Vagina (tissue), 2 donors: Measurements from ENCODE around the gene ZNF521.

Experiments
- CTCF ChIP-seq, 3 experiments: fragments of 450-650 bp in 2 of 3; fragments of 200-600 bp in 1 of 3; sonication (generic) in 1 of 3; IDR thresholded peaks; one replicate each; pipeline ENCODE4 v1.5.1; 2017 to 2019; ENCODE audit warnings: antibody characterized with exemption in 3 of 3, mild to moderate bottlenecking in 2 of 3, moderate library complexity in 2 of 3
- POLR2A ChIP-seq, 2 donors: fragments of 450-650 bp; IDR thresholded peaks; one replicate each; pipeline ENCODE4 v1.6.1; 2017; ENCODE audit warnings: antibody characterized with exemption in 2 of 2, mild to moderate bottlenecking in 2 of 2, moderate library complexity in 2 of 2

DNA sequence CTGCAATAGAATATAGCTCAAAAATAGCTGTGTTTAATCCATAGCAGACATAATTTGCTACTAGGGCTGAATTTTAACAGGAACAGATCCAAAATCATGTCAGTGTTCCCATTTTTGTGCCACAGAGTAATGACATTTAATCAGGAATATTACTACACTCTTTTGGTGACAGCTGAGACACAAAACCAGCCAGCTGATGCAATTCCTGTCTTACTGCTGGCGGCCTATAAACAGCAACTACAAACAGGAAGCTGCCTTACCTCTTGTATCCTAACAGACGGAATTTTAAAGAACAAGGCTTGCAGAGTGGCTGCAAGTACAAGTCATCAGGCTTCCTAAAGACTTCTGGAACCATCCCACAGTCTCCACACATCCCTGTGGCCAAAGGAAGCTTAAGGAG, 218.1 kb downstream of the ZNF521 start:
- TF ChIP-seq CTCF (IDR thresholded peaks at IDR 0.05) (no peak), POLR2A (IDR thresholded peaks at IDR 0.05) (no peak)
